Fibroblast of lung (primary cell): ENCODE data around the gene SLC27A1.

ENCODE experiments used
- EZH2 ChIP-seq: IDR thresholded peaks from 2 replicates; pipeline ENCODE4 v1.5.1; 2012; ENCODE audit warnings: low read length, control low read depth, mild to moderate bottlenecking; ENCODE audit errors: missing control alignments
- TF ChIP-seq, protein P1 (sequence below), 2 donors: IDR thresholded peaks in 1 of 2; conservative IDR thresholded peaks in 1 of 2; 1 replicate in 1 of 2; 2 replicates in 1 of 2; pipeline ENCODE4 v1.5.1; 2011 to 2012; ENCODE audit warnings: low read length in 2 of 2, control low read depth in 1 of 2, inconsistent platforms in 1 of 2, low read depth in 1 of 2, mild to moderate bottlenecking in 1 of 2

DNA sequence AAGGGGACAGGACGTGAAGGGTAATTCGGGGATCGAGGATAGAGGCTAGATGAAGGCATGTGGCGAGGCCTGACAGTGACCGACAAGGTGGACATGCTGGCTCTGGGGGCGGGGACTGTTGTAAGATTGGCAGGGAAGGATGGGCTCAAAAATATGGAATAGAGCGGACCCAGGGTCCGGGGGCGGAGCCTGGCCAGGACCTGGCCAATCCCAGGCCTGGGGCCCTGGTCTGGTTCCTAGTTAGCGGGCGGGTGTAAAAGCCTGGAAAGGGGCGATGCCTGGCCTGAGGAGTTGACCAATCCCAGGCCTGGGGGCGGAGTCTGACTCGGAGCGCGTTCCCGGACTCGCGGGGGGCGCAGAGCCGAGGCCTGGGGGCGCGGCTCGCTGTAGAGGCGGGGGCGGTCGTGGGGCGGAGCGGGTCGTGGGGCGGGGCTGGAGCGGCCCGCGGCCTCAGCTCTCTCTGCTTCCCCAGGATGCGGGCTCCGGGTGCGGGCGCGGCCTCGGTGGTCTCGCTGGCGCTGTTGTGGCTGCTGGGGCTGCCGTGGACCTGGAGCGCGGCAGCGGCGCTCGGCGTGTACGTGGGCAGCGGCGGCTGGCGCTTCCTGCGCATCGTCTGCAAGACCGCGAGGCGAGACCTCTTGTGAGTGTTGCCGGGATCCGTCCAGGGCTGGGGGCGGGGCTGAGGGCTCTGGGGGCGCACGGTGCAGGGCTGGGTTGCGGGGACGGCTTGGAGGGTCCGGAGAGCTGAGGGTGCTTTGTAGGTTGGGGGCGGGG is at the start of gene SLC27A1:
- TF ChIP-seq, protein P1, sequence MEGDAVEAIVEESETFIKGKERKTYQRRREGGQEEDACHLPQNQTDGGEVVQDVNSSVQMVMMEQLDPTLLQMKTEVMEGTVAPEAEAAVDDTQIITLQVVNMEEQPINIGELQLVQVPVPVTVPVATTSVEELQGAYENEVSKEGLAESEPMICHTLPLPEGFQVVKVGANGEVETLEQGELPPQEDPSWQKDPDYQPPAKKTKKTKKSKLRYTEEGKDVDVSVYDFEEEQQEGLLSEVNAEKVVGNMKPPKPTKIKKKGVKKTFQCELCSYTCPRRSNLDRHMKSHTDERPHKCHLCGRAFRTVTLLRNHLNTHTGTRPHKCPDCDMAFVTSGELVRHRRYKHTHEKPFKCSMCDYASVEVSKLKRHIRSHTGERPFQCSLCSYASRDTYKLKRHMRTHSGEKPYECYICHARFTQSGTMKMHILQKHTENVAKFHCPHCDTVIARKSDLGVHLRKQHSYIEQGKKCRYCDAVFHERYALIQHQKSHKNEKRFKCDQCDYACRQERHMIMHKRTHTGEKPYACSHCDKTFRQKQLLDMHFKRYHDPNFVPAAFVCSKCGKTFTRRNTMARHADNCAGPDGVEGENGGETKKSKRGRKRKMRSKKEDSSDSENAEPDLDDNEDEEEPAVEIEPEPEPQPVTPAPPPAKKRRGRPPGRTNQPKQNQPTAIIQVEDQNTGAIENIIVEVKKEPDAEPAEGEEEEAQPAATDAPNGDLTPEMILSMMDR (conservative IDR thresholded peaks at IDR 0.05 in 1 of 2, IDR thresholded peaks at IDR 0.05 in 1 of 2; ENCODE audit: low read depth in 1 of 2, low read length in 2 of 2) = no peak
- no peak for TF ChIP-seq EZH2
